Fibroblast of villous mesenchyme (primary cell): ENCODE results near the gene PKP1. TPM values are rescaled to one million over a fixed set of nuclear protein-coding genes. Genes with fewer than 3 reads are reported as not detected.

ENCODE experiments used
- DNase-seq: peaks from one replicate; pipeline ENCODE4 v3.0.0-alpha.2; 2010; ENCODE audit warnings: low read depth
- H3K4me3 ChIP-seq: 2 replicates; pipeline ENCODE4 v1.5.1; 2011; ENCODE audit warnings: low read depth, mild to moderate bottlenecking, low read length
- CTCF ChIP-seq: IDR thresholded peaks from 2 replicates; pipeline ENCODE4 v1.5.1; 2012; ENCODE audit warnings: low read depth, mild to moderate bottlenecking, low read length; ENCODE audit not compliant: insufficient read depth
- total RNA-seq: library from RNA; depleted of rRNA; stranded (reverse); fragments of >200 nt; gene quantifications from 2 replicates; pipeline ENCODE4 v1.2.3, GENCODE V29; 2012

The PKP1 gene
- total RNA-seq, 1 donor: not detected

- DNase-seq: no peak
- no peak for TF ChIP-seq CTCF
- H3K4me3 ChIP-seq: no peak overlapping the region
Observed at GRCh38 chr1:201319631-201320030, 36.3 kb downstream of the PKP1 start.

DNA sequence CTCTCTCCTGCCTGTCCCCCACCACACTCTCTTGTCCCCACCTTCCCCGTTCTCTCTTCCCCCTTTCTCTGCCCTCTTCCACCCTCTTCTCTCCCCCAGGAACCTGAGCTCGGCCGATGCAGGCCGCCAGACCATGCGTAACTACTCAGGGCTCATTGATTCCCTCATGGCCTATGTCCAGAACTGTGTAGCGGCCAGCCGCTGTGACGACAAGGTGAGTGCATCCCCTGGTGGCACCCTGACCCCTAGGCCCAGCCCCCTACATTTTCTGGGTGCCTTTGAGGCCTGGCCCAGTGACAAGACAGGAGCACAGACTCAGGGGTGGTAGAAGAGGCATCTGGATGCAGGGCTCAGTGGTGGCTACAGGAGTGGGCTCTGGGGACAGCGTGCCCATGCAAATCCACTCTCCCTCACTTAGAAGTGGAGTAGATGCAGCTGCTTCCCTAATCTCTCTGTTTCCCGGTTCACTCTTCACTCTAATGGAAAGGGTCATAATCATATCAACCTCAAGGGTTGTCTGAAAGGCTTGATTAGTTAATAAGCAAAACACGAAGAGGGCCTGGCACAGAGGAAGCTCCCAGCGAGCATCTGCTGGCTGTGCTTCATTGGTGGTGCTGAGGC, 37.0 kb downstream of the PKP1 start:
- no peak for TF ChIP-seq CTCF
- DNase-seq: no peak
- H3K4me3 ChIP-seq: no peak overlapping the region

DNA sequence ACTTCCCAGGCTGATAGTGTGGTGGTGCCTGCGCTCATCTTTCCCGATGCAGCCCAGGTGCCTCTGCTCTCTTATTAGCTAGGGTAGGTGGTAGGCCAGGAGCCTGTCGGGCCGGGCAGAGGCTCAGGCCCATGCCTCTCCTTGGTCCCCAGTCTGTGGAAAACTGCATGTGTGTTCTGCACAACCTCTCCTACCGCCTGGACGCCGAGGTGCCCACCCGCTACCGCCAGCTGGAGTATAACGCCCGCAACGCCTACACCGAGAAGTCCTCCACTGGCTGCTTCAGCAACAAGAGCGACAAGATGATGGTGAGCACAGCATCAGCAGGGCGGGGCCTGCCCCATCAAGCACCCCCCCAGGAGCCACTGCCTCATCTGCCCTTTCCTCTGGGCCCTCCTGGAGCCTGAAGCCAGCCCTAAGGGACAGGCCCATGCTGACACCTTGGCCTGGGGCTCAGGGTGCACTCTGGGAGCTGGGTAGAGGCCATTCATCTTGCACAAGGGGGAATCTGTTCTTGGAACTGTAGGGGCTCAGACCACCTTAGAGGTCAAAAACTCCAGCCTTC, 38.6 kb downstream of the PKP1 start:
- no peak for TF ChIP-seq CTCF
- no peak overlapping the region for H3K4me3 ChIP-seq
- no peak for DNase-seq

GRCh38 chr1:201322653-201323510, 39.6 kb downstream of the PKP1 start:
- no peak for TF ChIP-seq CTCF
- no peak for DNase-seq
- no peak overlapping the region for H3K4me3 ChIP-seq

- TF ChIP-seq CTCF: no peak
- no peak overlapping the region for H3K4me3 ChIP-seq
- DNase-seq: no peak
Observed at GRCh38 chr1:201324306-201324705, 41.0 kb downstream of the PKP1 start.

DNA sequence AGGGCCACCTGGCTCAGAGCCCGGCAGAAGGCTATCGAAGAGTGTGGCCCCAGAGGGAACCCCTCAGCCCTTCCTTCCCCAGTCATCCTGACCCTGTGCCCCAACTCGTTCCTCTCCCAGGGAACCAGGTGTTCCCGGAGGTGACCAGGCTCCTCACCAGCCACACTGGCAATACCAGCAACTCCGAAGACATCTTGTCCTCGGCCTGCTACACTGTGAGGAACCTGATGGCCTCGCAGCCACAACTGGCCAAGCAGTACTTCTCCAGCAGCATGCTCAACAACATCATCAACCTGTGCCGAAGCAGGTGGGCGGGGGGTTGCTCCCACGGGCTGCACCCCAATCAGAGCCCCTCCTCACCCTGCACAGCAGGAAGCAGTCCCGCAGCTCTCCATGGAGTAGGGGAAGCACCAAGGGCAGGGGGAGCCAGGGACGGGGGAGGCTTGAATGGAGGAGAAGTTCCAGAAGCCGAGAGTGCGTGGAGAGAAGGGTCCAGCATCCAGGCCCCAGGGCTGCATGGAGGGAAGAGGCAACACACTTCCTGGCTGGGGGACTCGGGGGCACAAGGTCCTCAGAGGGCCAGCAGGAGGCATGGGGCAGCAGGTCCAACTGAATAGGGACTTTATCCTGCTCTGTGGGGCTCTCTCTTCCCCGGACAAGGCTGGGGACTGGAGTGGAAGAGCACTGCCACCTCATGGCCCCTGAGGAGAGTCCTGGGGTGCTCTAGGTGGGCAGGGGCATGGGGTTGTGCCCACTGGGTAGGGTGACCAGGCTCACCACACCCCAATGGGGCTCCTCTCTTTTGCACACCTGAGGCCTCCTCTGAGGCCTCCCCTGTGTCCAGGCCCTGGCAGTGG, 41.7 kb downstream of the PKP1 start:
- H3K4me3 ChIP-seq: no peak overlapping the region
- no peak for DNase-seq
- TF ChIP-seq CTCF: no peak
